ENCODE measurements around the gene RHOG.
A peak's percentile ranks its signal among the peaks of the same experiment; 100 is the strongest.
"Not testable (repeated sequence)": the region's sequence is repeated elsewhere in the genome, so short reads cannot be mapped to it uniquely, and the experiment has no call there.

RHOG gene

GRCh38 chr11:3832816-3833215 lies 7.9 kb downstream of the RHOG start:
- DNase-seq: no peak

- DNase-seq: no peak
Observed at GRCh38 chr11:3831378-3832239, 9.2 kb downstream of the RHOG start.

- no peak for DNase-seq
Observed at GRCh38 chr11:3830730-3831129, 10.0 kb downstream of the RHOG start.

GRCh38 chr11:3830088-3830487 lies 10.7 kb downstream of the RHOG start:
- no peak for DNase-seq

GRCh38 chr11:3827434-3828186 lies 13.1 kb downstream of the RHOG start:
- no peak for DNase-seq

- DNase-seq: no peak
Observed at GRCh38 chr11:3826721-3827120, 14.0 kb downstream of the RHOG start.

GRCh38 chr11:3825473-3826154 lies 15.1 kb downstream of the RHOG start:
- no peak for DNase-seq

GRCh38 chr11:3824714-3825472 lies 15.9 kb downstream of the RHOG start:
- peak; percentile 84 for DNase-seq

GRCh38 chr11:3823762-3824506 lies 16.8 kb downstream of the RHOG start:
- no peak for DNase-seq

- no peak for DNase-seq
Observed at GRCh38 chr11:3823303-3823702, 17.5 kb downstream of the RHOG start.

GRCh38 chr11:3822312-3822711 lies 18.4 kb downstream of the RHOG start:
- no peak for DNase-seq

GRCh38 chr11:3820971-3821370 lies 19.8 kb downstream of the RHOG start:
- no peak for DNase-seq

GRCh38 chr11:3817181-3817800 lies 23.5 kb downstream of the RHOG start:
- DNase-seq: no peak

GRCh38 chr11:3816673-3817072 lies 24.1 kb downstream of the RHOG start:
- no peak for DNase-seq

GRCh38 chr11:3815845-3816244 lies 24.9 kb downstream of the RHOG start:
- no peak for DNase-seq

- DNase-seq: not testable (repeated sequence)
Observed at GRCh38 chr11:3814832-3815231, 25.9 kb downstream of the RHOG start.

GRCh38 chr11:3810951-3811350 lies 29.8 kb downstream of the RHOG start:
- no peak for DNase-seq

- no peak for DNase-seq
Observed at GRCh38 chr11:3810446-3810845, 30.3 kb downstream of the RHOG start.

- no peak for DNase-seq
Observed at GRCh38 chr11:3809624-3809928, 31.2 kb downstream of the RHOG start.

- DNase-seq: peak; percentile 71
Observed at GRCh38 chr11:3808861-3809623, 31.7 kb downstream of the RHOG start.
